Stomach (tissue), 4 donors: Measurements from ENCODE around the gene FNDC3B.

ENCODE experiments used
- EP300 ChIP-seq: sonication (generic); formaldehyde crosslinking; IDR thresholded peaks from one replicate; pipeline ENCODE4 v1.6.1; 2017; ENCODE audit warnings: antibody characterized with exemption
- POLR2A ChIP-seq, 4 donors: fragments of 450-650 bp; IDR thresholded peaks; one replicate each; pipeline ENCODE4 v1.6.1; 2016; ENCODE audit warnings: antibody characterized with exemption in 4 of 4, control low read depth in 2 of 4, mild to moderate bottlenecking in 1 of 4, moderate library complexity in 1 of 4
- POLR2AphosphoS5 ChIP-seq, 3 donors: sonication (generic); formaldehyde crosslinking; IDR thresholded peaks; one replicate each; pipeline ENCODE4 v1.6.1; 2016; ENCODE audit warnings: antibody characterized with exemption in 3 of 3
- TF ChIP-seq, protein P1 (sequence below), 7 experiments: fragments of 450-650 bp in 4 of 7; fragments of 200-600 bp in 3 of 7; sonication (generic) in 3 of 7; IDR thresholded peaks; one replicate each; pipeline ENCODE4 v1.5.1; 2016 to 2019; ENCODE audit warnings: antibody characterized with exemption in 7 of 7, control low read depth in 2 of 7, mild to moderate bottlenecking in 1 of 7

DNA sequence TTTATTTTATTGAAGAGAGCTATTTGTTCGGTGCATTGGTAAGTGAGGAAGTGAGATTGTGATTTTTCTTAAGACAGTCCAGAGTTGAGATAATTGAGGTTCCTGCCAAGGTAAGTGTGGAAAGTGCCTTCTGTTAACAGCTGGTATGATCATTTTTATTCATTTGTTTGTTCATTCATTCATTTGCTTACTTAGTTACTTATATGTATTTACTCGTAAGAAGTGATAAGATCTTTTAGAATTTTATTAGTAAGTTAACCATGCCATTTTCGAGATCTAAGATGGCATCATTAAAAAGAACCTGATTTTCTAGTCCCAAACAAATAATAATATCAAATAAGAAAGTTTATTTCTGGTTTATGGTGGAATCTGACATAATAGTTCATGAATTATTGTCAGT is 258.9 kb downstream of the FNDC3B start:
- TF ChIP-seq POLR2A (IDR thresholded peaks at IDR 0.05) (no peak), POLR2AphosphoS5 (IDR thresholded peaks at IDR 0.05) (no peak), EP300 (no peak)
- TF ChIP-seq, protein P1, sequence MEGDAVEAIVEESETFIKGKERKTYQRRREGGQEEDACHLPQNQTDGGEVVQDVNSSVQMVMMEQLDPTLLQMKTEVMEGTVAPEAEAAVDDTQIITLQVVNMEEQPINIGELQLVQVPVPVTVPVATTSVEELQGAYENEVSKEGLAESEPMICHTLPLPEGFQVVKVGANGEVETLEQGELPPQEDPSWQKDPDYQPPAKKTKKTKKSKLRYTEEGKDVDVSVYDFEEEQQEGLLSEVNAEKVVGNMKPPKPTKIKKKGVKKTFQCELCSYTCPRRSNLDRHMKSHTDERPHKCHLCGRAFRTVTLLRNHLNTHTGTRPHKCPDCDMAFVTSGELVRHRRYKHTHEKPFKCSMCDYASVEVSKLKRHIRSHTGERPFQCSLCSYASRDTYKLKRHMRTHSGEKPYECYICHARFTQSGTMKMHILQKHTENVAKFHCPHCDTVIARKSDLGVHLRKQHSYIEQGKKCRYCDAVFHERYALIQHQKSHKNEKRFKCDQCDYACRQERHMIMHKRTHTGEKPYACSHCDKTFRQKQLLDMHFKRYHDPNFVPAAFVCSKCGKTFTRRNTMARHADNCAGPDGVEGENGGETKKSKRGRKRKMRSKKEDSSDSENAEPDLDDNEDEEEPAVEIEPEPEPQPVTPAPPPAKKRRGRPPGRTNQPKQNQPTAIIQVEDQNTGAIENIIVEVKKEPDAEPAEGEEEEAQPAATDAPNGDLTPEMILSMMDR (IDR thresholded peaks at IDR 0.05) = no peak
